ENCODE results near the gene FURIN.

The FURIN gene

DNA sequence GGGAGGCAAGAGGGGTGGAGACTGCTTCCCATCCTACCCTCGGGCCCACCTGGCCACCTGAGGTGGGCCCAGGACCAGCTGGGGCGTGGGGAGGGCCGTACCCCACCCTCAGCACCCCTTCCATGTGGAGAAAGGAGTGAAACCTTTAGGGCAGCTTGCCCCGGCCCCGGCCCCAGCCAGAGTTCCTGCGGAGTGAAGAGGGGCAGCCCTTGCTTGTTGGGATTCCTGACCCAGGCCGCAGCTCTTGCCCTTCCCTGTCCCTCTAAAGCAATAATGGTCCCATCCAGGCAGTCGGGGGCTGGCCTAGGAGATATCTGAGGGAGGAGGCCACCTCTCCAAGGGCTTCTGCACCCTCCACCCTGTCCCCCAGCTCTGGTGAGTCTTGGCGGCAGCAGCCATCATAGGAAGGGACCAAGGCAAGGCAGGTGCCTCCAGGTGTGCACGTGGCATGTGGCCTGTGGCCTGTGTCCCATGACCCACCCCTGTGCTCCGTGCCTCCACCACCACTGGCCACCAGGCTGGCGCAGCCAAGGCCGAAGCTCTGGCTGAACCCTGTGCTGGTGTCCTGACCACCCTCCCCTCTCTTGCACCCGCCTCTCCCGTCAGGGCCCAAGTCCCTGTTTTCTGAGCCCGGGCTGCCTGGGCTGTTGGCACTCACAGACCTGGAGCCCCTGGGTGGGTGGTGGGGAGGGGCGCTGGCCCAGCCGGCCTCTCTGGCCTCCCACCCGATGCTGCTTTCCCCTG lies 13.8 kb downstream of the FURIN start:
- in situ Hi-C loops (cut with MboI; ENCODE audit: low pct_unique_long_range_greater_than_20kb, low sequenced_read_pairs, unreplicated experiment), result loop anchor here (25.0 kb wide), 1 partner anchor 570 kb away; no protein-coding TSS in a partner anchor

DNA sequence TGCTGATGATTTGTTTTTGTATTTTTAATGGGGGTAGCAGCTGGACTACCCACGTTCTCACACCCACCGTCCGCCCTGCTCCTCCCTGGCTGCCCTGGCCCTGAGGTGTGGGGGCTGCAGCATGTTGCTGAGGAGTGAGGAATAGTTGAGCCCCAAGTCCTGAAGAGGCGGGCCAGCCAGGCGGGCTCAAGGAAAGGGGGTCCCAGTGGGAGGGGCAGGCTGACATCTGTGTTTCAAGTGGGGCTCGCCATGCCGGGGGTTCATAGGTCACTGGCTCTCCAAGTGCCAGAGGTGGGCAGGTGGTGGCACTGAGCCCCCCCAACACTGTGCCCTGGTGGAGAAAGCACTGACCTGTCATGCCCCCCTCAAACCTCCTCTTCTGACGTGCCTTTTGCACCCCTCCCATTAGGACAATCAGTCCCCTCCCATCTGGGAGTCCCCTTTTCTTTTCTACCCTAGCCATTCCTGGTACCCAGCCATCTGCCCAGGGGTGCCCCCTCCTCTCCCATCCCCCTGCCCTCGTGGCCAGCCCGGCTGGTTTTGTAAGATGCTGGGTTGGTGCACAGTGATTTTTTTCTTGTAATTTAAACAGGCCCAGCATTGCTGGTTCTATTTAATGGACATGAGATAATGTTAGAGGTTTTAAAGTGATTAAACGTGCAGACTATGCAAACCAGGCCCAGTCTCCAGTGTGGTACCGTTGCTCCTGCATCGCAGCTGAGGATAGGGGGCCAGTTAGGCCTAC lies 14.6 kb downstream of the FURIN start:
- DNase-seq (ENCODE audit: low spot score), result no peak
- TF ChIP-seq, protein P1, sequence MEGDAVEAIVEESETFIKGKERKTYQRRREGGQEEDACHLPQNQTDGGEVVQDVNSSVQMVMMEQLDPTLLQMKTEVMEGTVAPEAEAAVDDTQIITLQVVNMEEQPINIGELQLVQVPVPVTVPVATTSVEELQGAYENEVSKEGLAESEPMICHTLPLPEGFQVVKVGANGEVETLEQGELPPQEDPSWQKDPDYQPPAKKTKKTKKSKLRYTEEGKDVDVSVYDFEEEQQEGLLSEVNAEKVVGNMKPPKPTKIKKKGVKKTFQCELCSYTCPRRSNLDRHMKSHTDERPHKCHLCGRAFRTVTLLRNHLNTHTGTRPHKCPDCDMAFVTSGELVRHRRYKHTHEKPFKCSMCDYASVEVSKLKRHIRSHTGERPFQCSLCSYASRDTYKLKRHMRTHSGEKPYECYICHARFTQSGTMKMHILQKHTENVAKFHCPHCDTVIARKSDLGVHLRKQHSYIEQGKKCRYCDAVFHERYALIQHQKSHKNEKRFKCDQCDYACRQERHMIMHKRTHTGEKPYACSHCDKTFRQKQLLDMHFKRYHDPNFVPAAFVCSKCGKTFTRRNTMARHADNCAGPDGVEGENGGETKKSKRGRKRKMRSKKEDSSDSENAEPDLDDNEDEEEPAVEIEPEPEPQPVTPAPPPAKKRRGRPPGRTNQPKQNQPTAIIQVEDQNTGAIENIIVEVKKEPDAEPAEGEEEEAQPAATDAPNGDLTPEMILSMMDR (IDR thresholded peaks at IDR 0.05; ENCODE audit: extremely low read depth, insufficient read depth, missing control alignments), result no peak
- in situ Hi-C loops (cut with MboI; ENCODE audit: low pct_unique_long_range_greater_than_20kb, low sequenced_read_pairs, unreplicated experiment), result loop anchor here (25.0 kb wide), 1 partner anchor 571 kb away; no protein-coding TSS in a partner anchor

More for the DNA sequence above, 13.8 kb downstream of the FURIN start:
- TF ChIP-seq, protein P1 (IDR thresholded peaks at IDR 0.05; ENCODE audit: extremely low read depth, insufficient read depth, missing control alignments), result no peak
- no peak for DNase-seq (ENCODE audit: low spot score)

DNA sequence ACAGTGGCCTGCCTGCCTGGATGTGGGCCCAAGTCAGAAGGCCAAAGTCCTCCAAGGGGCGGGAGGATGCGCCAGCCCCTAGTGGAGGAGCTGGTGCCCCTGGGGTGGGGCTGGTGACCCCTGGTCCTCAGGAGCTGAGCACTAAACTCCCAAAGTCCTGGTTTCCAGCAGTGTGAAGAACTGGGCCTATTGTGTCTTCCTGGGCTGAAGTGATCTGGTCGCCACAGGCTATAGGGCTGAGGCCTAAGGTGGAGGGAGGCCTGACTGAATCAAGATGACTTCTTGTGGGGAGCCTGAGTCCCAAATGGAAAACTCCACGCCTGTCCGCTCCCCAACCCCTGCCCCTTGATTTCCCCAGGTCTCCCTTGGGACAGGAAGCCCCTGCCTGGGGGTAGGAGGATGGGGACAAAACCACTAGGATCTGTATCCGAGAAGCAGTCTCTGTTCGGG lies 15.2 kb downstream of the FURIN start:
- DNase-seq (ENCODE audit: low spot score), result no peak
- TF ChIP-seq, protein P1 (IDR thresholded peaks at IDR 0.05; ENCODE audit: extremely low read depth, insufficient read depth, missing control alignments), result no peak
- in situ Hi-C loops (cut with MboI; ENCODE audit: low pct_unique_long_range_greater_than_20kb, low sequenced_read_pairs, unreplicated experiment), result loop anchor here (25.0 kb wide), 1 partner anchor 571 kb away; no protein-coding TSS in a partner anchor

DNA sequence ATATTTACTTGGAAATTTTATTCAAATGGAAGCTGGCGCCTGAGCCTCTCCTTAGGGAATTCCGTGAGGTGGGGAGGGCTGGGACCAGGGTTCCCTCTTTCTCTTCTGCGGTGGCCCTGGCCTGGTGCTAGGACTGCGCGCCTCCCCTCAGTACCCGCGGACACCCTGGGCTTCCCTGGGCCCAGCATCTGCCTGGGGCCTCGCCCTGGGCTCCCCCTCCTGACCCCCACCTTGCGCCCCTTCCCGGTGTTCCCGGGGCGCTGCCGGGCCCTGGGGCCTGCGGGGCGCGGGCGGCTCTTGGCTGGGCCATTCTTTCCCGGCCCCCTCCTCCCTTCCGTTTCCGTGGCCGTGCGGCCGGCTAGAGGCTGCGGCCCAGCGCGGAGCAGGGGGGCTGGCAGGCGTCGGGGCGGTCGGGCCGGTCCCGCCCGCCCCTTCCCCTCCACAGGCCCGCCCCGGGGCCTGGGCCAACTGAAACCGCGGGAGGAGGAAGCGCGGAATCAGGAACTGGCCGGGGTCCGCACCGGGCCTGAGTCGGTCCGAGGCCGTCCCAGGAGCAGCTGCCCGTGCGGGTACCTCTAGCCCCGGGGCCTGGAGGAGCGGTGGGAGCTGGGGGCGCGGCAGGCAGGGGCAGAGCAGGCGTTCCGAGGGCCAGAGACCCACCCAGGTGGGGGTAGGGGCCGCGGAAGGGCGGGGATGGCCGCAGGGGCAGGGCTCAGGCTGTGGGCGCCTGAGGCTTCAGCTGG lies 15.8 kb downstream of the FURIN start, which contains the start of gene FES:
Gene FES, plus strand, starts transcription at position 529 of the 743 bp plus-strand sequence. CDS start 542 bp downstream, outside the sequence.
- peak; percentile 41 for DNase-seq (ENCODE audit: low spot score)
- in situ Hi-C loops (cut with MboI; ENCODE audit: low pct_unique_long_range_greater_than_20kb, low sequenced_read_pairs, unreplicated experiment), result loop anchor here (25.0 kb wide), 1 partner anchor 572 kb away; no protein-coding TSS in a partner anchor
- TF ChIP-seq, protein P1 (IDR thresholded peaks at IDR 0.05; ENCODE audit: extremely low read depth, insufficient read depth, missing control alignments), result no peak

DNA sequence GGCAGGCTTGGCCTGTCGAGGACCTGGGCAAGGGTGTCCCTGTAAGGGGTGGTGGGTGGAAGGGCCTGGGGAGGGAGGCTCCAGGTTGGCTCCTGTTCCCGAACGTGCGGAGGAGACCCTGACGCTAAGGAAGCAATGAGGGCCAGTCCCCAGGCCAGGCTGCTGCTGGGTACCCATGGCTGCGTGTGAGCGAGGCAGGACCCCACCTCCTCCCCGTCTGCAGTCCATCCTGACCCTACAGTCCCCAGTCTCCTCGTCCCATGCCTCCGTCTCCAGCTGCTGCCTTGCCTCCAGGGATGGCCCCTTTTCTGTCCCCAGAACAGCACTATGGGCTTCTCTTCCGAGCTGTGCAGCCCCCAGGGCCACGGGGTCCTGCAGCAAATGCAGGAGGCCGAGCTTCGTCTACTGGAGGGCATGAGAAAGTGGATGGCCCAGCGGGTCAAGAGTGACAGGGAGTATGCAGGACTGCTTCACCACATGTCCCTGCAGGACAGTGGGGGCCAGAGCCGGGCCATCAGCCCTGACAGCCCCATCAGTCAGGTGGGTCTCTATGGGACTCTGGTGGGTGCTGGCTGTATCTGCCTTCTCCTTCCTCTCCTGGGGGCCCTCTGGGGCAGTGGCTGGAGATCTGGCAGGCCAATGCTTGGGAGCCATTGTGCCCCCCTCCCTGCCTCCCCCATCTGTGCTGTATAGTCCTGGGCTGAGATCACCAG lies 16.5 kb downstream of the FURIN start:
- TF ChIP-seq, protein P1 (IDR thresholded peaks at IDR 0.05; ENCODE audit: extremely low read depth, insufficient read depth, missing control alignments), result no peak
- in situ Hi-C loops (cut with MboI; ENCODE audit: low pct_unique_long_range_greater_than_20kb, low sequenced_read_pairs, unreplicated experiment), result loop anchor here (25.0 kb wide), 1 partner anchor 573 kb away; no protein-coding TSS in a partner anchor
- no peak for DNase-seq (ENCODE audit: low spot score)
